Stimulated activated naive CD4-positive, alpha-beta T cell treated with Interleukin-2 at 50 U/mL for 16 hours (primary cell): Measurements from ENCODE around the gene RDH16.
"Not testable (repeated sequence)": the region's sequence is repeated elsewhere in the genome, so short reads cannot be mapped to it uniquely, and the experiment has no call there.

ENCODE experiments used
- DNase-seq: peaks from one replicate; lab custom pipeline; 2025; lab: John Stamatoyannopoulos, UW

Gene RDH16

GRCh38 chr12:56954057-56954957 lies 3.1 kb downstream of the RDH16 start:
- no peak for DNase-seq

GRCh38 chr12:56953314-56953713 lies 4.1 kb downstream of the RDH16 start:
- DNase-seq, result no peak

- no peak for DNase-seq
Measured at GRCh38 chr12:56951582-56952339, 5.6 kb downstream of the RDH16 start.

GRCh38 chr12:56948881-56949280 lies 8.5 kb downstream of the RDH16 start:
- no peak for DNase-seq

GRCh38 chr12:56948457-56948777 lies 9.0 kb downstream of the RDH16 start:
- DNase-seq, result no peak

GRCh38 chr12:56947633-56948456 lies 9.6 kb downstream of the RDH16 start:
- DNase-seq, result no peak

- DNase-seq, result no peak
Measured at GRCh38 chr12:56943878-56944277, 13.5 kb downstream of the RDH16 start.

- not testable (repeated sequence) for DNase-seq
Measured at GRCh38 chr12:56943374-56943773, 14.0 kb downstream of the RDH16 start.

GRCh38 chr12:56941299-56942017 lies 15.9 kb downstream of the RDH16 start:
- DNase-seq, result no peak

GRCh38 chr12:56940942-56941298 lies 16.5 kb downstream of the RDH16 start:
- not testable (repeated sequence) for DNase-seq

- DNase-seq, result no peak
Measured at GRCh38 chr12:56935752-56936151, 21.7 kb downstream of the RDH16 start.

- DNase-seq, result no peak
Measured at GRCh38 chr12:56935157-56935556, 22.3 kb downstream of the RDH16 start.

- DNase-seq, result no peak
Measured at GRCh38 chr12:56933826-56934625, 23.4 kb downstream of the RDH16 start, which contains the start of gene SDR9C7. SDR9C7 (minus strand) TSS chr12:56934408; CDS start chr12:56934261, 147 bp downstream.

GRCh38 chr12:56932867-56933266 lies 24.5 kb downstream of the RDH16 start:
- no peak for DNase-seq

GRCh38 chr12:56932146-56932545 lies 25.3 kb downstream of the RDH16 start:
- DNase-seq, result no peak

GRCh38 chr12:56931474-56931978 lies 25.9 kb downstream of the RDH16 start:
- DNase-seq, result no peak

GRCh38 chr12:56930241-56930640 lies 27.2 kb downstream of the RDH16 start:
- no peak for DNase-seq

- DNase-seq, result no peak
Measured at GRCh38 chr12:56929780-56930179, 27.6 kb downstream of the RDH16 start.

- DNase-seq, result no peak
Measured at GRCh38 chr12:56928262-56928661, 29.1 kb downstream of the RDH16 start.

GRCh38 chr12:56927281-56927680 lies 30.1 kb downstream of the RDH16 start:
- no peak for DNase-seq

GRCh38 chr12:56922031-56922430 lies 35.4 kb downstream of the RDH16 start:
- no peak for DNase-seq
